ENCODE results near the gene WDR1.

WDR1 gene

DNA sequence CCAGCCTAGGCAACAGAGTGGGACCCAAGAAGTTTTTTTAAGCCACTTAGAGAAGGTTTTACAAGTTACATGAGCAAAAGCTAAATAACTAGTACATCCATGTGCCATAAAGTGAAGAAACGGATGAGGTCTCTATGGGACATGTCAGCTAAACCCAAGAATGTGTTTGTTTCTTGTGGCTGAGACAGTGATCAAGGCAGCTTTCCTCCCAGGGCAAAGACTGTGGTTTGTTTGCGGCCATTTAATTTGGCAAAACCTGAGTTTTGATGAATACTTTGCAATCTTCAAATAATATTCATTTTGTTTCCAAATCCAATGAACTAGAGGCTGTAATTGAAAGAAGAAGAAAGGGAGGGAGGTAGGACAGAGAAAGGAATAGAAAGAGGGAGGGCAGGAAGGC lies 50.4 kb downstream of the WDR1 start:
- Mint-ChIP-seq H3K36me3 (peaks cover 55% of the 10 kb centered on the region), H3K27me3 (no peaks in the 10 kb centered on the region), H3K27ac (no peak overlapping the region), H3K4me3 (no peak overlapping the region), H3K9me3 (no peaks in the 10 kb centered on the region), H3K4me1 (peaks cover 3% of the 10 kb centered on the region)
- ATAC-seq, result no peak

DNA sequence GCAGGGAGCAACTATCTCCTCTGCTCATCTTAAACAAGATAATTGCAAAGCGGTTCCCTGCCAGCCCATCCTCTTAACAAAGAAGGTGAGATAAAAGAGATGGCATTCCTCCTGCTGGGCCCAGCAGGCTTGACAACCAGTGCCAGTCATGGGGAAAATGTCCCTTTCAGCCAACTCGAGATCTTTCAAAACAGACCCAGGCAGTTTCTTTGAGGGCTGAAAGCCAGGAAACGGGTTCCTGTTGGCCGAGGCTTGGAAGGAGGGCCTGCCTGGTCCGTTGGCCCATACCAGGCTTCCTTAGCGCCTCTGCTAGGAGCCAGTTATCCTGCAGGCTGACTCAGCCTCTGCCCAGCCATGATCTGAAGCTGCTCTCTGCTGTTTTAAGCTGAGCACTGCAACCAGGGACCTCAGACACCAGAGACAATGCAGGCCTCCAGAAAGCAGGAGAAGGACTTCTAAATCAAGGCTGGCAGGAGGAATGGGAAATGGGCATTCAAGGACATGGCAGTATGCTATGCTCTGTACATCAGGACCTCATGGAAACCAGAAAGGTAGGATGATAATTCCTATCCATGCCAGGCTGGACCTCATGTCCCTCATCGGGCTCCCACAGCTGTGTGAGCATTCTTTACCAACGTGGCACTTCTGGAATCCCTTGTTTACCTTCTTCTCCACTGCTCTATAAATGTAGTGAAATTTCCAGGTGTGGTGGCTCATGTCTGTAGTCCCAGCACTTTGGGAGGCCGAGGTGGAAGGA lies 52.9 kb downstream of the WDR1 start:
- Mint-ChIP-seq H3K4me3 (no peak overlapping the region), H3K9me3 (no peaks in the 10 kb centered on the region), H3K36me3 (peaks cover 59% of the 10 kb centered on the region), H3K4me1 (peaks cover 6% of the 10 kb centered on the region), H3K27ac (no peak overlapping the region), H3K27me3 (no peaks in the 10 kb centered on the region)
- ATAC-seq, result no peak

DNA sequence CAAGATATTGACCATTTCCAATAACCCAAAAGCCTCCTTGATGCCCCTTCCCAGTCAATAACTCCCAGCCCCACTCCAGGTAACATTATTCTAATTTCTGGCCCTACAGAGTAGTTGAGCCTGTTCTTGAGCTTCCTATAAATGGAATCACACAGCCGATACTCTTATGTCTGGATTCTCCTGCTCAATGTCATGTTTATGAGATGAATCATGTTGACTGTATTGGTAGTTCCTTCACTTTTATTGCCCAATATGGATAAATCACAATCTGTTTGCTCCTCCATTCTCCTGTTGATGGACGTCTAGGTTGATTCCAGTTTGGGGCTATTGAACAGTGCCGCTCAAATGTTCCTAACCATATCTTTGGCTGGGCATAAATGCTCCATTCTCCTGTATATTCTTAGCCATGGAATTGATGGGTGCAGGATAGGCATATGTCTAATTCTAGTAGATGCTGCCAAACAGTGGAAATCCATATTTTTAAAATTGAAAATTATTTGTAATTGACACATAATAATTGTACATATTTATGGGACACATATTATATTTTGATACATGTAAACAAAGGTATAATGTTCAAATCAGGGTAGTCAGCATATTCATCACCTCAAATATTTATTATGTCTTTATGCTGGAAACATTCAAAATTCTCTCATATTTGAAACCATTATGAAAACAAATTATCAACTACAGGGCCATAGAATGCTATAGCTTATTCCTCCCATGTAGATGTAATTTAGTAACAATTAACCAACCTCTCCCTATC lies 54.8 kb downstream of the WDR1 start:
- peaks cover 55% of the 10 kb centered on the region for H3K36me3 Mint-ChIP-seq
- no peak for ATAC-seq
- no peak overlapping the region for H3K4me3 Mint-ChIP-seq
- no peak overlapping the region for H3K27ac Mint-ChIP-seq
- no peaks in the 10 kb centered on the region for H3K9me3 Mint-ChIP-seq
- peaks cover 6% of the 10 kb centered on the region for H3K4me1 Mint-ChIP-seq
- no peaks in the 10 kb centered on the region for H3K27me3 Mint-ChIP-seq

DNA sequence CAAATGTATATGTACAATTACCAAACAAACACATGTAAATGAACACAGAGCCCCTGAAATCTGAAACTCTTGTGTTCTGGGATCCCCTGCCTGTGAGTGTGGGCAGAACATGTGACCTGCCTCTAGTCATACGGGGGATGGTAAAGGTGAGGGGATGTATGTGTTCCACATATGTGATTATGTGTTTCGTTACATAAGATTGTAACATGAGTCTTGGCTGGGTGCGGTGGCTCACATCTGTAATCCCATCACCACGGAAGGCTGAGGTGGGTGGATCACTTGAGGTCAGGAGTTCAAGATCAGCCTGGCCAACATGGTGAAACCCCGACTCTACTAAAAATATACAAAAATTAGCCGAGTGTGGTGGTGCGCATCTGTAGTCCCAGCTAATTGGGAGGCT lies 58.2 kb downstream of the WDR1 start:
- H3K36me3 Mint-ChIP-seq, result peaks cover 44% of the 10 kb centered on the region
- no peak for ATAC-seq

DNA sequence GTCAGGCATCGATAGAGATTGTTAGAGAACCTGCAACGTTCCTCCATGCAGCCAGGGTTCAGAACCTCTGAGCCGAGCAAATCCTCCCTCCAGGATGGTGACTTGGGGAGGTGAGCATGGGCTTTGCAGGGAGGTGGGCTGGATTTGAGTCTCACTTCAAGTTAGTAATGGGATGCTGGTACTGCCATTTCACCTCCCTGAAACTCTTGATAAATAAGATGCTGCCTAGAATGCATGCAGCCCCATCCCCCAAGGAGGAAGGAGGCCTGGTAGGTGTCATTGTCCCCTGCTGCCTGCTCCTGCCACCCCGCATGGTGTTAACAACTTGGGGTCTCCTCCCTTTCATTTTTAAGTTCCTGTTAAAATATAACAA lies 59.6 kb downstream of the WDR1 start:
- H3K9me3 Mint-ChIP-seq, result no peaks in the 10 kb centered on the region
- H3K36me3 Mint-ChIP-seq, result peaks cover 49% of the 10 kb centered on the region
- H3K27me3 Mint-ChIP-seq, result no peaks in the 10 kb centered on the region
- no peak for ATAC-seq
- peaks cover 6% of the 10 kb centered on the region for H3K4me1 Mint-ChIP-seq
- H3K4me3 Mint-ChIP-seq, result no peak overlapping the region
- H3K27ac Mint-ChIP-seq, result no peak overlapping the region

More for the DNA sequence above, 58.2 kb downstream of the WDR1 start:
- Mint-ChIP-seq H3K4me3 (no peak overlapping the region), H3K4me1 (peaks cover 6% of the 10 kb centered on the region), H3K27ac (no peak overlapping the region), H3K27me3 (no peaks in the 10 kb centered on the region), H3K9me3 (no peaks in the 10 kb centered on the region)

DNA sequence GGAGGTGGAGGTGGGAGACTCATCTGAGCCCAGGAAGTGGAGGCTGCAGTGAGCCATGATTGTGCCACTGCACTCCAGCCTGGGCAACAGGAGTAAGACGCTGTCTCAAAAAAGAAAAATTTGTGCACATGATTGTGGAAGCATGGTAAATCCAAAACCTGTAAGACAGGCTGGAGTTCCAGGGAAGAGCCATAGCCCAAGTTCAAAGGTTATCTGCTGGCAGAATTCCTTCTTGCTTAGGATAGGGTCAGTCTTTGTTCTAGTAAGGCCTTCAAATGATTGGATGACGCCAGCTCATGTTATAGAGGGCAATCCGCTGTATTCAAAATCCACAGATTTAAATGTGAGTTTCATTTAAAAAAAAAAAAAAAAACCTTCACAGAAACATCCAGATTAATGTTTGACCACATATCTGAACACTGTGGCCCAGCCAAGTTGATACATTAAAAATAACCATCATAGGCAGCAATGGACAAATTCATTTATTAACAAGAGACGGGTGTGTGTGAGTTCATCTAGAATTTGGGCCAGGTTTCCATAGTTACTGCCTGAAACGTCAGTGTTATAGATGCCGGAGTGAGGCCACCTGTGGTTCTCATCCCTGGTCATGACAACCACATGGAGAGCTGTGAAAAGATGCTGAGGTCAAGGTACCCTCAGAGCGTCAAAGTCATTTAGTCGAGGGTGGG lies 60.1 kb downstream of the WDR1 start:
- H3K36me3 Mint-ChIP-seq, result peaks cover 44% of the 10 kb centered on the region
- no peak overlapping the region for H3K4me3 Mint-ChIP-seq
- H3K9me3 Mint-ChIP-seq, result no peaks in the 10 kb centered on the region
- peaks cover 5% of the 10 kb centered on the region for H3K4me1 Mint-ChIP-seq
- ATAC-seq, result no peak
- H3K27ac Mint-ChIP-seq, result no peak overlapping the region
- no peaks in the 10 kb centered on the region for H3K27me3 Mint-ChIP-seq

DNA sequence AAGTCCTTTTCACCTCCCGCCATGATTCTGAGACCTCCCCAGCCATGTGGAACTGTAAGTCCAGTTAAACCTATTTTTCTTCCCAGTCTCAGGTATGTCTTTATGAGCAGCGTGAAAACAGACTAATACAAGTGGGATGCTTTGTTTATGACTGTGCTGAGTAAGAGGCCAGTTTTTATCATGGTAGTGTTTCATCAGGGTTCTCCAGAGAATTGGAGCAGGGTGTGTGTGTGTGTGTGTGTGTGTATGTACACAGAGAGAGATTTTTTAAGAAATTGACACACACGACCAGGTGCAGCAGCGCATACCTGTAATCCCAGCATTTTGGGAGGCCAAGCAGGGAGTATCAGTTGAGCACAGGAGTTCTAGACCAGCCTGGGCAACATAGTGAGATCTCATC lies 60.7 kb downstream of the WDR1 start:
- Mint-ChIP-seq H3K4me3 (no peak overlapping the region), H3K27me3 (no peaks in the 10 kb centered on the region), H3K4me1 (no peaks in the 10 kb centered on the region), H3K27ac (no peak overlapping the region), H3K9me3 (no peaks in the 10 kb centered on the region), H3K36me3 (peaks cover 39% of the 10 kb centered on the region)
- ATAC-seq, result no peak

DNA sequence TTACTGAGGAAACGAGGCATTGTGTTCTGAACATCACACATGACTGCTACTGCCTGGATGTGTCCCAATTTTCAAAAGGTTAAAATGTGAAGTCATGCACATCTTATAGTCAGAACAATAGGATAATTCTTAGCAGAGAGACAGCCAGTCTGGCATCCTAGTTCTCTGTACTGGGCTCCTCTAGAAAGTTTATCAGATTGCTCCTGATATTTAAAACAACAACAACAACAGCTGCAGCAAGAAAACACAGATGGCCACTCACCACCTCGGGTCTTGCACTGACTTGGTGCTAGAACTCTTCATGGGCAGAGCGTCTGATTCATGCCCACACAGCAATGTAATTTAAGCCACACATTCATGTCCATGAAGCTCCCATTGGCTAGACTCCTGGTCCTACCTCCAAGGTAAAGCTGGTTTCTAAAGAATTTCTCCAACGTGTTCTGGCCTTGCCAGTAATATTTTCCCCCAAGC lies 62.0 kb downstream of the WDR1 start:
- H3K27me3 Mint-ChIP-seq, result no peaks in the 10 kb centered on the region
- peaks cover 39% of the 10 kb centered on the region for H3K36me3 Mint-ChIP-seq
- no peak overlapping the region for H3K4me3 Mint-ChIP-seq
- H3K27ac Mint-ChIP-seq, result no peak overlapping the region
- no peaks in the 10 kb centered on the region for H3K9me3 Mint-ChIP-seq
- H3K4me1 Mint-ChIP-seq, result no peaks in the 10 kb centered on the region
- no peak for ATAC-seq

DNA sequence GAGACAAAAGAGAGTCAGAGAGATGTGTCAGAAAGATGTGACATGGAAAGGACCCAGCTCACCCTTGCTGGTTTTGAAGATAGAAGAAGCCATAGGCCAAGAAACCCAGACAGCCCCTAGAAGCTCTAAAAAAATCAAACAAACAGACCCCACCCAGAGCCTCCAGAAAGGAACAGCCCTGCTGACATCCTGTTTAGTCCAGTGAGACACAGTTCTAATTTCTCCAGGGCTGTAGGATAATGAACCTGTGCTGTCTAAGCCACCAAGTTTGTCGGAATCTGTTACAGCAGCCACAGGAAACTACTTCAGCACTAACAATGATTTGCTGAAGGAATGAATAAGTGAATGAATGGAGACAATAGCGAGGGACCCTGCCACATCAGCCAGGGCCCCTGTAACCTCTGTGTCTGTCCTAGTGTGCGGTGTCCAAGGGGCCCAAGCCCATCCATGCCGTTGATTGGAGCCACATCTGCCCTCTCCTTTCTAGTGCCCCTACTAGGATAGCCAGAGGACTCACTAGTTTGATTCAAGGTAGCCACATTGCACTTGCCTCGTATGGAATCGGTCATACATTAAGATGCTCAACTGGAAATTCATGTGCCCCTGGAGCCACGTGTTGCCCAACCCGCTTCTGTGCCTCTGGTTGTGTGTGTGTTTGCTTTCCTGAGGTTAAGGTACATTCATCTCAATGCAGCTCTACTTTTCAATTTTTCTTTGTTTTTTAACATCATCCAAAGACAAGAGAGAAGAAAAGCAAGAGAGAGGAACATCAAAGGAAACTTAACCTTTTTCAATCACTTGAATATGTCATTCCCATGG lies 62.8 kb downstream of the WDR1 start:
- H3K27ac Mint-ChIP-seq, result no peak overlapping the region

DNA sequence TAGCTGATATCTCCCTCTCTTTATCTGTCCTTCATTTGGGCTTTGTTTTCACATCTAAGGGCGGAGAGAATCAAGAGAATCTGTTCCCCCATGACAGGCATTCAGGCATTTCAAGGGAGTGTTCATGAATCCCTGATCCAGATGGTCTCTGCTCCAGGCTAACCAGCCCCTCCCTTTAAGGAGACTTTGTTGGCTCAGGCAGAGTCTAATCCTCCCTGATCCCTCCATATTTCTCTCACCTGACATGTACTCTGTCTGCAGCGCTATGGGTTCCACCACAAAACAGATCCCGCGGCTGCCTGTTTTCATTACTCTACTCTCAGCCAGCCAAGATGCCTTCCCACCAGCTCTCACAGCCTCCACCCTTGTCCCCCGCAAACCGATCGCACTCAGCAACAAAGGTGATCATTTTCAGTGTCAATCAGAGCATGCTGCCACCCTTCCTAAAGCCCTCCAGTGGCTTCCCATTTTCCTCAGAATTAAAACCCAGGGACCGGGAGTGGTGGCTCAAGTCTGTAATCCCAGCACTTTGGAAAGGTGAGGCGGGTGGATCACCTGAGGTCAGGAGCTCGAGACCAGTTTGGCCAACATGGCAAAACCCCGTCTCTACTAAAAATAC lies 65.0 kb downstream of the WDR1 start:
- Mint-ChIP-seq H3K27ac (no peak overlapping the region), H3K9me3 (no peaks in the 10 kb centered on the region), H3K4me1 (no peaks in the 10 kb centered on the region), H3K27me3 (no peaks in the 10 kb centered on the region), H3K4me3 (no peak overlapping the region), H3K36me3 (peaks cover 26% of the 10 kb centered on the region)
- ATAC-seq, result no peak

More for the DNA sequence above, 62.8 kb downstream of the WDR1 start:
- Mint-ChIP-seq H3K4me1 (no peaks in the 10 kb centered on the region), H3K9me3 (no peaks in the 10 kb centered on the region), H3K27me3 (no peaks in the 10 kb centered on the region), H3K4me3 (no peak overlapping the region), H3K36me3 (peaks cover 32% of the 10 kb centered on the region)
- no peak for ATAC-seq

DNA sequence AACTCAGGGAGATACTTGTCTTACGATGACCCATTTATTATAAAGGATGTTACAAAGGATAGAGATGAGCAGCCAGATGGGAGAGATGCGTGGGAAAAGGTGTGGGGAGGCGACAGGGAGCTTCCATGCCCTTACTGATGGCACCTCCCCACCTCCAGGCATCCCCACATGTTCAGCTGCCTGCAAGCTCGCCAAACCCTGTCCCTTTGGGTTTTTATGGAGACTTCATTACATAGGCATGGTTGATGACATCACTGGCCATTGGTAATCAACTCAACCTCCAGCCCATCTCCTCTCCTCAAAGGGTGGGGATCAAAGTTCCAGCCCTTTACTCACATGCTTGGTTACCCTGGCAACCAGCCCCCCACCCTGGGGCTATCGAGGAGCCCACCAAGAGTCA lies 65.9 kb downstream of the WDR1 start:
- H3K27ac Mint-ChIP-seq, result no peak overlapping the region
- H3K27me3 Mint-ChIP-seq, result no peaks in the 10 kb centered on the region
- no peak overlapping the region for H3K4me3 Mint-ChIP-seq
- H3K36me3 Mint-ChIP-seq, result peaks cover 19% of the 10 kb centered on the region
- ATAC-seq, result no peak
- no peaks in the 10 kb centered on the region for H3K9me3 Mint-ChIP-seq
- no peaks in the 10 kb centered on the region for H3K4me1 Mint-ChIP-seq

DNA sequence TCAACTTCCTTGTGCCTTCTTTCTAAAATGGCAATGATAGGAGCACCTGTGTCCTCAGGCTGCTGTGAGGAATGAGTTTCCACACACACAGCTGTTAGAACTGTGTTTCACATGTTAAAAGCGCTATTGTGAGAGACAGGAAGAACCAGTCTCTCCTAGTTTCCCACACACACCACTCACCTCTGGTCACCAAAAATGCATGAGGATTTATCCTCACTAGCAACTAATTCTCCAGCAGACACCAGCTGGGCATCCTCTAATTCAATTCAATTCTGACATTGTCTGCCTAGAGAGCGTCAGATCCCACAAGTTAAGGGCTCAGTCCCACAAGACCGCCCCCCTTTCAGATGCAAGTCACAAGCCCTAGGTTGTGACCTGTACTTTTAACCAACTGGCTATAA lies 66.3 kb downstream of the WDR1 start:
- no peaks in the 10 kb centered on the region for H3K4me1 Mint-ChIP-seq
- no peak overlapping the region for H3K27ac Mint-ChIP-seq
- no peaks in the 10 kb centered on the region for H3K27me3 Mint-ChIP-seq
- H3K36me3 Mint-ChIP-seq, result peaks cover 16% of the 10 kb centered on the region
- H3K4me3 Mint-ChIP-seq, result no peak overlapping the region
- no peak for ATAC-seq
- no peaks in the 10 kb centered on the region for H3K9me3 Mint-ChIP-seq

DNA sequence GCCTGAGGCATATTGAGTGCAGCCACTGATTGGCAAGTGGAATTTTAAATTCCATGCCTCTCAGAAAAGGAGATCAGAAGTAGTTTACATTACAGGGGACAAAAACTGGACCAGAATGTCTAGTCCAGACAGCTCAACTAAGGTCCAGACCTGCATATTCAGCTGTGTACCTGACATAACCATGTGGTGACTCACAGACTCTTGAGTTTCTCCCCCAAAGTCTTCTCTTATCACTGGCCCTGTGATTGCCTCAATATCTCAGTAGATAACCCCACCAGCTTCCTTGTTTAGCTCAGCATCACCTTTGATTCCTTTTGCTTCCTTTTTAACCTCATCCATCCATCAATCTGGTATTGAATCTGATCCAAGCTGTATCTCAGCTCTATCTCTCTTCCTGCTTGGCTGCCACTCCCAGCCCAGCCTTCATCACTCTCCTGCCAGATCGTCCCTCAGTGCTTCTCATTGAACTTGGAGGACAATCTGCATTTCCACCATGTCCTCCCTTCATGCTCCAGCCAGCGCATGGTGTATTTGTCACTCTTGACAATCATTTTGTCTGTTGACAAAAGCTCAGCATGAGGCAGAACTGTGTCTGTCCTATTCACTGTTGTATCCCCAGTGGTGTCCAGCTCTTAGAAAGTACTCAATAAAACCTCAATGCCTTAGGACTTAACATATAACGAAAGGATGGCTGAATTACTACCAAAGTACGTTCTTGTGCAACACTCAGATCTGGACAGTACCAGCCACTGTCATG lies 67.5 kb downstream of the WDR1 start:
- H3K9me3 Mint-ChIP-seq, result no peaks in the 10 kb centered on the region
- no peak overlapping the region for H3K4me3 Mint-ChIP-seq
- peaks cover 7% of the 10 kb centered on the region for H3K4me1 Mint-ChIP-seq
- ATAC-seq, result no peak
- H3K36me3 Mint-ChIP-seq, result peaks cover 16% of the 10 kb centered on the region
- no peaks in the 10 kb centered on the region for H3K27me3 Mint-ChIP-seq
- H3K27ac Mint-ChIP-seq, result no peak overlapping the region

DNA sequence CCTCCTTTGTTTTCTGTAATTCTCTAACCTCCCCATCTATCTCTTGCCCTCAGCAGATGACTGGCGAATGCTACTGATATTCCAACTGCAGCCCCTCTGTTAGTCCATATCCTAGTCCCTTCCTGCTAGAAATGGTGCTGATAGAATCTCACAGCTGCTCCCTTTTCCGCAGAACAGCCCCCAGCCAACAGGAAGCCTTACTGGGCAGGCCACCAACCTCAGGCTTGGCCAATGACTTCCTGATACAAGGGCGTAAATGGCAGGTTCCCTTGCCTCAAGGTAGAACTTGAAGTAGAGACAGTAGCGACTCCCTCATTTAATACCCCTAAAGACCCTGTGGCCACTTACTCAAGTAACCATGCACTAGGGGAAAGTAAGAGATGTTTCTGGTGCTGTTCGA lies 68.6 kb downstream of the WDR1 start:
- H3K27me3 Mint-ChIP-seq, result no peaks in the 10 kb centered on the region
- no peak overlapping the region for H3K27ac Mint-ChIP-seq
- H3K4me1 Mint-ChIP-seq, result peaks cover 7% of the 10 kb centered on the region
- H3K9me3 Mint-ChIP-seq, result peaks cover 3% of the 10 kb centered on the region
- no peak overlapping the region for H3K4me3 Mint-ChIP-seq
- peaks cover 24% of the 10 kb centered on the region for H3K36me3 Mint-ChIP-seq
- no peak for ATAC-seq
